GM12801 (cell line): ENCODE results near the gene CFAP221.

Source experiments
- CTCF ChIP-seq: IDR thresholded peaks from one replicate; pipeline ENCODE4 v1.5.1; 2011; ENCODE audit warnings: control low read depth; ENCODE audit not compliant: insufficient read length; ENCODE audit errors: extremely low read depth

Gene CFAP221

GRCh38 chr2:119691651-119692245 is 147.5 kb downstream of the CFAP221 start:
- no peak for TF ChIP-seq CTCF

GRCh38 chr2:119692310-119692709 is 148.1 kb downstream of the CFAP221 start:
- TF ChIP-seq CTCF: no peak

GRCh38 chr2:119692954-119693353 is 148.7 kb downstream of the CFAP221 start:
- no peak for TF ChIP-seq CTCF

GRCh38 chr2:119693567-119693966 is 149.3 kb downstream of the CFAP221 start:
- TF ChIP-seq CTCF: no peak

GRCh38 chr2:119693967-119694366 is 149.7 kb downstream of the CFAP221 start:
- no peak for TF ChIP-seq CTCF

GRCh38 chr2:119694470-119694844 is 150.2 kb downstream of the CFAP221 start:
- no peak for TF ChIP-seq CTCF

- no peak for TF ChIP-seq CTCF
Measured at GRCh38 chr2:119694845-119695521, 150.7 kb downstream of the CFAP221 start.

- no peak for TF ChIP-seq CTCF
Measured at GRCh38 chr2:119696005-119696404, 151.8 kb downstream of the CFAP221 start.
